ENCODE measurements around the gene HIBADH. TPM values are rescaled to one million over a fixed set of nuclear protein-coding genes. Genes with fewer than 3 reads are reported as not detected.
"Not testable (repeated sequence)": the region's sequence is repeated elsewhere in the genome, so short reads cannot be mapped to it uniquely, and the experiment has no call there.

The HIBADH gene
- total RNA-seq, 2 donors from 2014 or later = 25.8 to 25.9 TPM

DNA sequence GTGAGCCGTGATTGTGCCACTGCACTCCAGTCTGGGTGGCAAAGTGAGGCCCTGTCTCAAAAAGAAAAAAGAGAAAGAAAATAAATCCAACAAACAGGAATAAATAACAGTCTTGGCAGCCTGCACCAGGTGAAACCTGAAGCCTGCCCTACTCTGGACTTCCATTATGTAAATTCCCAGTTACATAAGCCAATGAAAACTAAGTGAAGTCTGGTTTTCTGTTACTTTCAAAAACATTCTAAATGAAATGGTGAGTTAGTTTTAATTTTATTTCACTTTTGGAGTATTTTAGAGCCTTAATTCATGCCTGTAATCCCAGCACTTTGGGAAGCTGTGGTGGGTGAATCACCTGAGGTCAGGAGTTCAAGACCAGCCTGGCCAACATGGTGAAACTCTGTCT, 22.5 kb upstream of the HIBADH start:
- intact Hi-C loops (cut with DNase I) = no loop called here
- DNase-seq (ENCODE audit: low spot score) = no peak

DNA sequence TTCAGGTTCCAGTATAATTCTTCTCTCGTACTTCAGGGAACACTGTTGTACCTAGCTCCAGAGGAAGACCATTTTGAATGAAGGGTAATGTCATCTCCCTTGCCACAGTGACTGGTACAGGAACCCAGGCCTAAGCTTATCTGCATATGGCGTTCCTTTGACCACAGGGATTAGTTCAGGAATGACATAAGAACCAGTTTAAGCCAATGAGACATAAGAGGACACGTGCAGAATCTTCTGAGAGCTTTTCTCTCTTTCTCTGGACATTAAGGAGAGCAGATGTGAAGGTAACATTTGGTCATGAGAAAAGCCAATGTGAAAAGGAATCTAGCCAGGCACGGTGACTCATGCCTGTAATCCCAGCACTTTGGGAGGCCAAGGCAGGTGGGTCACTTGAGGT, 21.8 kb upstream of the HIBADH start:
- no peak for DNase-seq (ENCODE audit: low spot score)
- intact Hi-C loops (cut with DNase I) = no loop called here

DNA sequence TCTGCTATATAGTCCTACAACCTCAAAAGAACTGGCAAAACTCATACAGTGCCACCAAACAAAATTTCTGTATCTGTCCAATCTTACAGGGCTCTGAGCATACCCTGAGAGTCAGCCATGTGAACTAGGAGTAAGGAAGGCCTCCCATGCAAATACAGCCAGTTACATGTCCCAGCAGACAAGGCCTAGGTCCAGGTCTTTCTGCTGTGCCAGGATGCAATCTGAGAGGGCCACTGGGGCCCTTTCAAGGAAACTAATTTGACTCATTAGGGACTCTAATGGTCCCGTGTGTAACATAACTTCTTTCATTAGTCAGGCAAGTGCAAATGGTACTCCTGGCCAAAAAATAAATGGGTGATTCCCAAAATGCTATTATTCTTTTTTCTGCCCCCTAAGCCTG, 17.9 kb upstream of the HIBADH start:
- intact Hi-C loops (cut with DNase I) = no loop called here
- DNase-seq (ENCODE audit: low spot score) = no peak

DNA sequence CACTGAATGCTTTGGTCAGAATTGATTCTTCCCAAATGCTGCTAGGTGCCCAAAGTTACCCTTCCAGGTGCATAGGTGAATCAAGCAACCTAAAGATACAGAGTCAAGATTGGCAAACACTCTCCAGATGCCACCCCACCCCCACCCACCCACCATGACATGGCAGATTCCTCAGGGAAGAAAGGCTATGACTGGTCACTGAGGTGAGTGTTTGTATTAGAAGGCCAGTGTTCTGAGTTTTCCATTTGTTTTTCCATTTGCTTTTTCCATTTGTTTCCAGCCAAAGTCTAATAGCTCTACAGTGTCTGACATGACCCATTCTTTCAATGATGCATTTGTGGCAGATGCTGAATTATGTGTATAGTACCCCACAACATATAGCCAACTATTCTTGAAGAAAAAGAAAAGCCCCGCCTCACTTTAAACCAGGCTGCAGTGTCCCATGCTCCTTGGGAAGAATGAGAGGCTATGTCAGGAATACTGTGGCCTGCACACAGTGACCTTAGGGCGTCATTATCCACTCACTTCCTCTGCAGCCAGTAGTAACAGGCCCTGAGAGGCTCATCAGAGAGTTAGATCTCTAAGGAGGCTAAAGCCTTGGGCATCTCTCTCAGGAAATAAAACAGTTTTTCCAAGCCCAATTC, 16.1 kb upstream of the HIBADH start:
- DNase-seq (ENCODE audit: low spot score) = no peak
- intact Hi-C loops (cut with DNase I) = loop anchor here in 1 of 2 donors (10.0 kb wide), 1 partner anchor 56 kb away; no protein-coding TSS in a partner anchor

DNA sequence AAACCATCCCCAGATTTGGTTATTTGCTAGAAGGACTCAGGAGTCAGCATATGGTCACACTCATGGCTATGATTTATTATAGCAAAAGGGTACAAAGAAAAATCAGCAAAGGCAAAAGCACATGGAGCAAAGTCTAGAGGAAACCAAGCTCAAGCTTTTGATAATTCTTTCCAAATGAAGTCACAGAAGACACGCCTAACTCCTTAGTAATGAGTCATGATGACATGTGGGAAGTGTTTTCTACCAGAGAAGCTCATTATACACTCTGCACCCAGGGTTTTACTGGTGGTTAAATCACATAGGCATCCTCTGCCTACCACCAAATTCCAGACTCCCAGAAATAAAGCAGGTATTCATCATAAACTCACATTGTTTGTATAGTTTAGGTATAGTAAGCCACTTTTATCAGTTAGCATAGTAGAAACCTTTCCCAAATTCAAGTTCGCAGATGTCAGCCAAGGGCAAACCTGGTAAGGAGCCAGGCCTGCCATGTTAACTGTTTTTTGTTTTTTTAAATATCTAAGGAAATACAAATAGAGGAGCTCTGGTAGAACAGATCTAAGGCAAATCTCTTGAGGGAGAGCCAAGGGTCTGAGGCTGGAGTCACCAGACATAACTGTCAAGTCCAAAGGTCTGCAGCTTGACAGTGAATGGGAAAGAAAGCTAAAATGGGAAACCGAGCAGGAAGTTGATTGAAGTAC, 15.4 kb upstream of the HIBADH start:
- intact Hi-C loops (cut with DNase I) = loop anchor here in 1 of 2 donors (10.0 kb wide), 1 partner anchor 57 kb away; no protein-coding TSS in a partner anchor

DNA sequence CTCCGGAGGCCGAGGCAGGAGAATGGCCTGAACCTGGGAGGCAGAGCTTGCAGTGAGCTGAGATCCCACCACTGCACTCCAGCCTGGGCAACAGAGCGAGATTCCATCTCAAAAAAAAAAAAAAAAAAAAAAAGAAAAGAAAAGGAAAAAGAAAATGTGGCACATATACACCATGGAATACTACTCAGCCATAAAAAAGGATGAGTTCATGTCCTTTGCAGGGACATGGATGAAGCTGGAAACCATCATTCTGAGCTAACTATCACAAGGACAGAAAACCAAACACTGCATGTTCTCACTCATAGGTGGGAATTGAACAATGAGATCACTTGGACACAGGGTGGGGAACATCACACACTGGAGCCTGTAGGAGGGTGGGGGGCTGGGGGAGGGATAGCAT, 11.4 kb upstream of the HIBADH start:
- not testable (repeated sequence) for DNase-seq (ENCODE audit: low spot score)
- intact Hi-C loops (cut with DNase I) = loop anchor here in 1 of 2 donors (10.0 kb wide), 1 partner anchor 61 kb away; no protein-coding TSS in a partner anchor

More for the DNA sequence above, 15.4 kb upstream of the HIBADH start:
- DNase-seq (ENCODE audit: low spot score) = no peak

DNA sequence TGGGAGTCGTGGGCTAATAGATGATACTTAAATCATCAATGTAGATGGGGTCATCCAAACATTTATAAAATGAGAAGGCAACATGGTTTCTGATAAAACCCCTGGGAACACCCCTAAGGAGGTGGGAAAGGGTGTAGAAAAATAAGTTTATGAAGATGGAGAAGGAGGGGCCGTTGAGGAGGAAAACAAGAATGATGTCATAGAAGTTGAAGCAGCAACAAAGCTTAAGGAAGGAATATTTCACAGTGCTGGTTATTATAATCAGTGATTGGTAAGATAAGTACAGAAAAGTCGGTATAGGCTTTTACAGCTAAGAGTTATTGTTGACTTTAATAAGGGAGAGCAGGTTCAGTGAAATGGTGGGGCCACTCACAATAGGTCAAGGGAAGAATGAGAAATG, 9.0 kb upstream of the HIBADH start:
- intact Hi-C loops (cut with DNase I) = loop anchor here in 1 of 2 donors (10.0 kb wide), 1 partner anchor 63 kb away; no protein-coding TSS in a partner anchor
- DNase-seq (ENCODE audit: low spot score) = no peak

DNA sequence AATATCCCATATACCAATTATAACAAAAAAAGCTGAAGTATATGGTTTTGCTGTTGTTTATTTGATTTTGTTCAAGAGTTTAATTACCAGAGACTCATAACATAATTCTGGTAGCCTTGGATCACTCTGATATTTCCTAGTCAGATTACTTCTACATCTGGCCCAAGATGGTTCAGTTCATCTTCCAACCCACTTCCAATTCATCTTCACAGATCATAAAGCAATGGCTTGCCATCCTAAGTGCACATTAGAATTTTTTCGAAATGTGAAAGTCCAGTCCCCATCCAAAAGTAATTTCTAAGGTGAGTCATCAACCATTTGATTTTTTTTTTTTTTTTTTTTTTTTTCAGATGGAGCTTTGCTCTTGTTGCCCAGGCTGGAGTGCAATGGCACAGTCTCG, 8.0 kb upstream of the HIBADH start:
- DNase-seq (ENCODE audit: low spot score) = no peak
- intact Hi-C loops (cut with DNase I) = loop anchor here in 1 of 2 donors (10.0 kb wide), 1 partner anchor 64 kb away; no protein-coding TSS in a partner anchor

DNA sequence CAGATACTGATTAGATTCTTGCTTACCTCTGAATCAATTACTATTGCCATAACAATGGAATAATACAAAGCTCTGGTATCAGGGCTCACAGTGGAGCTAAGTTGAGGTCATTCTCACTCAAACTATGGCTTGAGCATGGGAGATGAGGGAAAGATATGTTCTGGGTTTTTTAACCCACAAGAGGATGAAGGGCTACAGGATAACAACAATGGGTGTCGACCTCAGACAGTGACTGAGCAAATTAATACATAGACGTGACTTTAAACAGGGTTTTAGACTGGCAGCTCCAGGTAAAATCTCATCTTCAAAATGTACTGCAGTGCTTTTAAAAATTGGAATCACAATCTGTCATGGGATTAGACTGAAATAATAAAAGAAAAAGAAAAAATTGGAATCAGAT, 7.5 kb upstream of the HIBADH start:
- no peak for DNase-seq (ENCODE audit: low spot score)
- intact Hi-C loops (cut with DNase I) = loop anchor here in 1 of 2 donors (10.0 kb wide), 1 partner anchor 65 kb away; no protein-coding TSS in a partner anchor

DNA sequence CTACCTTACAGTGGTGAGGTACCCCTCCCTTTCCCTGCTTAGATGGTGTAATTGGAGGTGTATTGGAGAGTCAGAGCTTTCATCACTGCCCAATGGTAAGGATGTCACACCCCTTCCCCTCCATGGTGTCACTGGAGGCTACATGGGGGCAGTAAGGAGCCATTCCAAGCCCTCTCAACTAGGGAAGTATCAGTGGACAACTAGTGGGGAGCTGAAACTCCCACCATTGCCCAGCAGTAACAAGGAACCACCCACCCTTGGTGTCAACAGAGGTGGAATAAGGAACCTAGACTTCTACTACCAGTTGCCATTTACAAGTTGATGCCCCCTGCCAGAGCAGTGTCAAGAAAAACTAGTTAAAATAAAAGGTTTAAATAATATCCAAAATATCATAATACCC, 2.8 kb upstream of the HIBADH start:
- intact Hi-C loops (cut with DNase I) = loop anchor here in 1 of 2 donors (5.0 kb wide), 1 partner anchor 52 kb away; no protein-coding TSS in a partner anchor
- DNase-seq (ENCODE audit: low spot score) = no peak

DNA sequence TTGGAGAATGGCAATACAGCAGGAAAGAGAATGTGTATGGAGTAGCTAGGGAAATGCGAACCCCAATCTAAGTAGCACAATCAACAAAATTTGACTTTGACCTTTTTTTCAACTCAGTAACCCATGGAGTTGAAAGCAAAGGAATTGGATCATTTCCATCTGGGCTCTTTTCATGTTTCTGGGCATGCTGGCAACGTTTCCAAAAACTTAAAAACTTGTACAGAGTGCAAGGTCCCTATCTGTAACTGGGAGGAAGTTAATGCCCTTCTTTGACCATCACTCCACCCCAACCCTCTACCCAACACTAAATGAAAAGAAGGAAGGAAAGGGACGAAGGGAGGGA, 1.3 kb upstream of the HIBADH start:
- DNase-seq (ENCODE audit: low spot score) = no peak
- intact Hi-C loops (cut with DNase I) = no loop called here

DNA sequence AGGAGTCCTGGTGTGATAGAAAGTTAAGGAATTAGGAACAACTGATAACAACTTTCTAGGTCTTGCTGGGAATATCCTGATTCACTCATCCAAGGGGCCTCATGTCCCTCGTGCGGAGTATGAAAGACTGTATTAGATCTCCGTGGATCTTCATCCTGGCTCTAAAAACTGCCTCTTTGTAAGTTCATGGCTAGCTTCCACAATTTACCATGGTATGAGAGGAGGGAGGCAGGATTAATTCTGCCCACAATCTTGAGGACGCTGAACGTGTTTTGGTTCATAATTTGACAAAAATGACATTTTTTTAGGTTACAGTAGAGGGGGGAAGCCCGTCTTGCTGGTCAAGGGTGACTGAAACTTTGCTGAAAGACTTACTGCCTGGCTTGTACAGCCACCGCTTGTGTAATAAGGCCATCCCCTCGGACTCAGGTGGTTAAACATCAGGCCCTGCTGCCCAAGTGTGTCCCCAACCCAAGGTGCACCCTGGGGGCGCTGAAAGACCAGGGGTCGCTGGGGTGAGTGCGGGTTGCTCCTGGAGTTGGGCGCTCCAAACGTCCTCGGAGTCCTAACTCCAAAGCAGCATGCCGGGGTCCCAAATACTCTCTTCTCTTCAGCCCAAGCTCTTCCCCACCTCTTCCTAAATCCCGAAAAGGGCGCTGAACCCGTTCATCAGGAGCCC, 733 bp downstream of the HIBADH start:
- DNase-seq (ENCODE audit: low spot score) = peak; percentile 82
- intact Hi-C loops (cut with DNase I) = no loop called here

DNA sequence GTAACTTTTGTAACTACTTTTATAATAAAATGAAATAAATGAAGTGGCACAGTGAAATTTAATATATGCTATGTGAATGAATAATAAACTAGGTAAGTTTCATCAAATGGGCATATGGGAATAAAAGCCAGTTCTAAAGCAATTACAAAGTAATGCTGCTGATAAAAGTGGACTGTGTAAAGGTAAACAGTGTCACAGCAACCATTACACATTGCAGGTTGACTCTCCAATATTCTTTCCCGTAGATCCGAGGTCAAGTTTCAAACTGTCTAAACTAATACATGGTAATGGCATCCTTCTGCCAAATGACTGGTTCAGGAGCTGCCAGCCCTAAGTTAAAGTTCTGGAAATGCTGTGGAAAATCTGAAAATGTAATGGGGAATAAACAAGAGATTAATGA, 6.0 kb downstream of the HIBADH start:
- intact Hi-C loops (cut with DNase I) = no loop called here
- DNase-seq (ENCODE audit: low spot score) = no peak

DNA sequence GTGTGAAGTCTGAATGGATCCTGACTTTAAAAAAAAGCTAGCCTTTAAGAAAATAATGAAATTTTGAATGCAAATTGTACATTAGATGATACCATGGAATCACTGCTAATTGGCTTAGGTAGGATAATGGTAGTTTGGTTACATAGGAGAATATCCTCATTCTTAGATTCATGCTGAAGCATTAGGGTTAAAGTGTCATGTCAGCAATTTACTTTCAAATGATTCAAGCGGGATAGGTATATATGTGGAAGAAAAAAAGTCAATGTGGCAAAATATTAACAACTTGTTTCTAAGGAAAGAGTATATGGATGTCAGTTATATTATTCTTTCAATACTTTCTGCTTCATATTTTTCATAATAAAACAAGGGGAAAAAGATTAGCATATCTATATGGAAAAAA, 7.5 kb downstream of the HIBADH start:
- intact Hi-C loops (cut with DNase I) = no loop called here
- no peak for DNase-seq (ENCODE audit: low spot score)

DNA sequence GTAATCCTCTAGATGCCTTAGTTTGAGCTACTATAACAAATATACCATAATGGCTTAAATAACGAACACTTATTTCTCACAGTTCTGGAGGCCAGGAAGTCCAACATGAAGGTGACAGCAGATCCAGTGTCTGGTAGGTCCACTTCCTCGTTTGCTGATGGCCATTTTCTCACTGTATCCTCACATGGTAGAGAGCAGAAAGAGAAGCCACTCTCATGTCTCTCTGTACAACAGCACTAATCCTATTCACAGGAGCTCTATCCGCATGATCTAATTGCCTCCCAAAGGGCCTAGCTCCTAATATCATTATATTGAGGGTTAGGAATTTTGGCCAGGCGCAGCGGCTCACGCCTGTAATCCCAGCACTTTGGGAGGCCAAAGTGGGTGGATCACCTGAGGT, 10.2 kb downstream of the HIBADH start:
- no peak for DNase-seq (ENCODE audit: low spot score)
- intact Hi-C loops (cut with DNase I) = no loop called here

DNA sequence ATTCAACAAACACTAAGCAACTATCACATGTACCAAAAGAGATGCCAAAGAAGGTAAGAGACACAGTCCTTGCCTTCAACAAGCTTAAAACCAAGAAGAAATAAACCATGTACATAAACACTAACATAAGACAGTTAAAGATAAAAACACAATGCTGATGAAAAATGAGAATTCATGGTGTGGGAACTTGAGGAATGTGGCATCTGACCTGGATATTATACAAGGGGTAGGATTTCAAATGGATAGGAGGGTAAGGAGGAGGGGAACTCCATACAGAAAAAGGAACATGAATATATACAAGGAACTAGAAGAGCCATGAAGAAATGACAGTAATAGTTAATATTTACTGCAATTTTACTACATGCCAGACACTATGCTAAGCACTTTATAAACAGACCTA, 11.0 kb downstream of the HIBADH start:
- DNase-seq (ENCODE audit: low spot score) = no peak
- intact Hi-C loops (cut with DNase I) = no loop called here

DNA sequence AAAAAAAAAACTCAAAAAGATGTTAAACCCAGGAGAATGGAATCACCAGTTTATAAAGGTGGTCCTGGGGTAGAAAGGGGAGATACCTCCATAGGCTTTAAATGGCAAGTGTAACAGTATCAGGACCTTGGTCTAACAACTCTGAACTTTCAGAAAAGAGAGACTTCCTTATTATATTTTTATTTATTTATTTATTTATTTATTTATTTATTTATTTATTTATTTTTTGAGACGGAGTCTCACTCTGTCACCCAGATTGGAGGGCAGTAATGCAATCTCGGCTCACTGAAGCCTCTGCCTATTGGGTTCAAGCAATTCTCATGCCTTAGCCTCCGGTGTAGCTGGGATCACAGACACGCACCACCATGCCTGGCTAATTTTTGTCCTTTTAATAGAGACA, 12.4 kb downstream of the HIBADH start:
- DNase-seq (ENCODE audit: low spot score) = no peak
- intact Hi-C loops (cut with DNase I) = no loop called here

DNA sequence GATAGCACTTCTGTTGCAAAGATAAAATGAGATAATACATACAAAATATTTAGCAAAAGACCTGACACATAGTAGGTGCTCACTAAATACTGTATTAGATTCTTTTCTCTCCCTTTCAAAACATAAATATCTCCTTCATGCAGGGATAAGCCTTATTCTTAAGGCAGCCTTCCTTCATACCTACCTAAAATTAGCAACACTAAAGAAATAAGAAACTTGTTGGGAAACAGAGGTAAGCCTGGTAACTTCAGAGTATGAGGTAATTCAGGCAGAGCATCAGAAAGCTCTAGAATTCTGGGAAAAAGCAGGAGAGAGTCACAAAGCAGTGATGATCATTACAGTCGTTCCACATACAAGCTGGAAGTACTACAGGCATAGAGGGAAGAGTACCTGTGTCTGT, 15.2 kb downstream of the HIBADH start:
- DNase-seq (ENCODE audit: low spot score) = no peak
- intact Hi-C loops (cut with DNase I) = loop anchor here in 1 of 2 donors (5.0 kb wide), 1 partner anchor 1960 kb away; no protein-coding TSS in a partner anchor

DNA sequence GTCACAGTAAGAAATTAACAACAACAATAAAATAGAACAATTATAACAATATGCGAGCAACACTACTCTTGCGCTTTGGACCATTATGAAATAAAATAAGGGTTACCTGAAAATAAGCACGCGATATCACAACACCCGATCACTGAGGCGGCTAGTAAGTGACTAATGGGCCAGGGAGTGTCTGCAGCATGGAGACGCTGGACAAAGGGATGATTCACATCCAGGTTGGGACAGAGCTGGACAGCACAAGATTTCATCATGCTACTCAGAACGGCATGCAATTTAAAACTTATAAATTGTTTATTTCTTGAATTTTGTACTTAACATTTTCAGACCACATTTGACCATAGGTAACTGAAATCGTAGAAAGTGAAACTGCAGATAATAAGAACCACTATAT, 15.6 kb downstream of the HIBADH start:
- intact Hi-C loops (cut with DNase I) = loop anchor here in 1 of 2 donors (5.0 kb wide), 1 partner anchor 1960 kb away; no protein-coding TSS in a partner anchor
- DNase-seq (ENCODE audit: low spot score) = no peak

DNA sequence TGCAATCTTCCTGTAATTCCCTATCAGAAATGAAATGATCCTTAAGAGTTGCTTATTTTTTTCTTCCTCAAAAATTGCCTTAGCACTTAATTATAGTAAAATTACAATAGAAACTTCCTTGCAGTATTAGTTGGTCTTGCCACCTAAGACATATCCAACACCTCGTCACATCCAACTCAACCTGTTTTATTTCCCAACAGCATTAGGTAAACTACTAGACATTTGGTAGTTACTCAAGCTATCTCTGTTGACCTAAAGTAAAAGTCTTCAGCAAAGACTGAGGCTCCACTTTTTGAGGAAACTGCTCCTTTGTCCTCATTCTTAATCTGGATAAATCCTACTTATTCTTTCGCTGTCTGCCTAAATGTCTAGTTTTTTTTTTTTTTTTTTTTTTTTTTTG, 20.4 kb downstream of the HIBADH start:
- intact Hi-C loops (cut with DNase I) = no loop called here
- no peak for DNase-seq (ENCODE audit: low spot score)

All from posterior vena cava (tissue), 2 donors.